K562 (cell line): ENCODE results near the gene PIK3R2. TPM values are rescaled to one million over a fixed set of nuclear protein-coding genes. Genes with fewer than 3 reads are reported as not detected.

Experiments
- BDP1 ChIP-seq: IDR thresholded peaks from 3 replicates; pipeline ENCODE4 v1.6.1; 2011; ENCODE audit not compliant: insufficient read length, insufficient read depth
- IFI16 ChIP-seq: fragments of 250-450 bp; sonication (Bioruptor Pico); IDR thresholded peaks from 2 replicates; pipeline ENCODE4 v2.1.2; 2022; ENCODE audit warnings: mild to moderate bottlenecking, inconsistent platforms
- JUN ChIP-seq, 2 experiments: sonication (generic) in 1 of 2; formaldehyde crosslinking in 1 of 2; IDR thresholded peaks; 2 replicates each; pipeline versions ENCODE4 v1.6.1 to v1.8.0; 2012 to 2022; ENCODE audit warnings: borderline replicate concordance in 2 of 2, mild to moderate bottlenecking in 2 of 2, improper control_type of control experiment in 1 of 2, low read depth in 1 of 2, low read length in 1 of 2, missing genetic modification reagents in 1 of 2
- JUND ChIP-seq, 2 experiments: IDR thresholded peaks; 2 replicates in 1 of 2; 3 replicates in 1 of 2; pipeline ENCODE4 v1.6.1; 2011; ENCODE audit warnings: borderline replicate concordance in 2 of 2, low read depth in 2 of 2, low read length in 2 of 2, improper control_type of control experiment in 1 of 2, missing biosample characterization in 1 of 2, missing genetic modification characterization in 1 of 2, missing genetic modification reagents in 1 of 2
- KAT7 ChIP-seq: sonication (generic); formaldehyde crosslinking; IDR thresholded peaks from 2 replicates; pipeline ENCODE4 v1.8.0; 2022; ENCODE audit warnings: missing genetic modification reagents, mild to moderate bottlenecking, borderline replicate concordance
- KDM4B ChIP-seq, 2 experiments: fragments of 450-650 bp in 1 of 2; sonication (generic) in 1 of 2; IDR thresholded peaks; 2 replicates each; pipeline ENCODE4 v1.6.1; 2016 to 2017; ENCODE audit warnings: borderline replicate concordance in 2 of 2, antibody characterized with exemption in 1 of 2, low read depth in 1 of 2, mild to moderate bottlenecking in 1 of 2
- KLF13 ChIP-seq: fragments of 450-650 bp; IDR thresholded peaks from 2 replicates; pipeline ENCODE4 v1.6.1; 2016; ENCODE audit warnings: missing genetic modification characterization, low read depth, mild to moderate bottlenecking, missing compliant biosample characterization, moderate library complexity, borderline replicate concordance
- NBN ChIP-seq: fragments of 450-650 bp; IDR thresholded peaks from 2 replicates; pipeline ENCODE4 v1.6.1; 2016; ENCODE audit warnings: low read depth, mild to moderate bottlenecking
- PPARD ChIP-seq: fragments of 250-450 bp; sonication (Bioruptor Pico); IDR thresholded peaks from 2 replicates; pipeline ENCODE4 v1.8.0; 2022; ENCODE audit warnings: inconsistent platforms, mild to moderate bottlenecking, moderate library complexity
- RFX7 ChIP-seq: fragments of 250-450 bp; sonication (Bioruptor Pico); IDR thresholded peaks from 2 replicates; pipeline ENCODE4 v1.5.1; 2021; ENCODE audit warnings: mild to moderate bottlenecking
- SP1 ChIP-seq: sonication (generic); formaldehyde crosslinking; IDR thresholded peaks from 2 replicates; pipeline ENCODE4 v1.8.1; 2022; ENCODE audit warnings: mild to moderate bottlenecking, missing genetic modification reagents
- TEAD1 ChIP-seq, 2 experiments: fragments of 450-650 bp in 1 of 2; sonication (generic) in 1 of 2; formaldehyde crosslinking; IDR thresholded peaks; 2 replicates each; pipeline versions ENCODE4 v1.4.0 to v1.8.0; 2020 to 2022; ENCODE audit warnings: mild to moderate bottlenecking in 2 of 2, missing genetic modification reagents in 1 of 2
- TRIM24 ChIP-seq, 2 experiments: fragments of 450-650 bp; IDR thresholded peaks; 2 replicates each; pipeline ENCODE4 v1.6.1; 2016
- ZBTB1 ChIP-seq: sonication (generic); formaldehyde crosslinking; IDR thresholded peaks from 2 replicates; pipeline ENCODE4 v1.8.1; 2023; ENCODE audit warnings: missing genetic modification reagents, low read depth, mild to moderate bottlenecking, borderline replicate concordance
- ZNF3 ChIP-seq: fragments of 250-450 bp; sonication (Bioruptor Pico); IDR thresholded peaks from 2 replicates; pipeline ENCODE4 v1.5.0; 2021; ENCODE audit warnings: mild to moderate bottlenecking, moderate library complexity
- ZNF395 ChIP-seq: fragments of 200-800 bp; sonication (Bioruptor generic); IDR thresholded peaks from 2 replicates; pipeline ENCODE4 v1.6.1; 2017; ENCODE audit warnings: missing genetic modification characterization, missing compliant biosample characterization
- ZNF766 ChIP-seq: fragments of 200-800 bp; sonication (Bioruptor generic); conservative IDR thresholded peaks from 2 replicates; pipeline ENCODE4 v1.6.1; 2016; ENCODE audit warnings: missing genetic modification characterization, missing compliant biosample characterization
- polyA plus RNA-seq, 8 experiments: library from polyadenylated mRNA; depleted of rRNA in 4 of 8; stranded (reverse) in 5 of 8; unstranded in 3 of 8; fragments of >200 nt; fragmentation: Nextera tagmentation in 2 of 8; fragmentation: Illumina TruSeq in 1 of 8; extraction: Ambion mirVana in 2 of 8; extraction: Trizol in 1 of 8; gene quantifications; 2 replicates each; pipeline versions ENCODE4 v1.2.1 to v1.2.3, GENCODE V29; 2011 to 2014; ENCODE audit warnings: inconsistent platforms in 1 of 8, missing spikeins in 1 of 8
- total RNA-seq, 7 experiments: library from RNA; depleted of rRNA in 6 of 7; stranded (reverse); fragments of >200 nt in 6 of 7; fragmentation: Illumina TruSeq in 2 of 7; extraction: Trizol in 2 of 7; gene quantifications; 2 replicates each; pipeline versions ENCODE4 v1.2.1 to v1.2.3, GENCODE V29; 2011 to 2021; ENCODE audit warnings: low replicate concordance in 1 of 7
- TF ChIP-seq, protein P1 (sequence below), 2 experiments: fragments of 450-650 bp; conservative IDR thresholded peaks; 2 replicates each; pipeline ENCODE4 v1.6.1; 2017; ENCODE audit warnings: mild to moderate bottlenecking in 2 of 2, moderate library complexity in 2 of 2
- TF ChIP-seq, protein P2 (sequence below), 3 experiments: fragments of 200-800 bp in 1 of 3; sonication (Bioruptor generic) in 1 of 3; sonication (generic) in 1 of 3; formaldehyde crosslinking in 1 of 3; IDR thresholded peaks; 2 replicates each; pipeline versions ENCODE4 v1.6.1 to v1.8.0; 2016 to 2022; ENCODE audit warnings: mild to moderate bottlenecking in 2 of 3, missing compliant biosample characterization in 2 of 3, missing genetic modification characterization in 2 of 3, missing genetic modification reagents in 1 of 3

The PIK3R2 gene
- total and polyA plus RNA-seq, 9 of the 15 experiments (the other 6 are each of a cell fraction or from before 2014, with no cell fraction given), result 0.39 to 37.9 (median 5.3) TPM

- TF ChIP-seq TRIM24 (IDR thresholded peaks at IDR 0.05) (no peak), IFI16 (CRISPR knock-in tag) (no peak), KLF13 (peak; percentile 62), KAT7 (CRISPR knock-in tag) (0 out of 2 replicates have a peak, but pooled peaks have one; percentile 57), KDM4B (IDR thresholded peaks at IDR 0.05; ENCODE audit: borderline replicate concordance in 2 of 2, low read depth in 1 of 2) (peak in 1 of 2 experiments; percentile 63; a peak in 1 of 4 replicates), ZNF3 (no peak), NBN (peak; percentile 82), JUND (IDR thresholded peaks at IDR 0.05; ENCODE audit: borderline replicate concordance, low read depth, low read length) (peak; percentile 56), JUND (tag; IDR thresholded peaks at IDR 0.05; ENCODE audit: borderline replicate concordance, low read depth, low read length) (peak; percentile 29; the same call in 1 of the 3 replicates), PPARD (CRISPR knock-in tag) (no peak), JUN (IDR thresholded peaks at IDR 0.05; ENCODE audit: borderline replicate concordance, low read depth, low read length) (peak; percentile 57; the same call in 1 of the 2 replicates), JUN (CRISPR knock-in tag; IDR thresholded peaks at IDR 0.05; ENCODE audit: borderline replicate concordance) (no peak), ZNF395 (CRISPR knock-in tag) (0 out of 2 replicates have a peak, but pooled peaks have one; percentile 30), ZNF766 (CRISPR knock-in tag) (0 out of 2 replicates have a peak, but pooled peaks have one; percentile 70), RFX7 (no peak), SP1 (CRISPR knock-in tag) (peak; percentile 62; the same call in 1 of the 2 replicates), BDP1 (no peak), TEAD1 (CRISPR knock-in tag; IDR thresholded peaks at IDR 0.05) (peak; percentile 31 to 54; a peak in 1 of 4 replicates), ZBTB1 (peak; percentile 54; the same call in 1 of the 2 replicates)
- TF ChIP-seq, protein P1, sequence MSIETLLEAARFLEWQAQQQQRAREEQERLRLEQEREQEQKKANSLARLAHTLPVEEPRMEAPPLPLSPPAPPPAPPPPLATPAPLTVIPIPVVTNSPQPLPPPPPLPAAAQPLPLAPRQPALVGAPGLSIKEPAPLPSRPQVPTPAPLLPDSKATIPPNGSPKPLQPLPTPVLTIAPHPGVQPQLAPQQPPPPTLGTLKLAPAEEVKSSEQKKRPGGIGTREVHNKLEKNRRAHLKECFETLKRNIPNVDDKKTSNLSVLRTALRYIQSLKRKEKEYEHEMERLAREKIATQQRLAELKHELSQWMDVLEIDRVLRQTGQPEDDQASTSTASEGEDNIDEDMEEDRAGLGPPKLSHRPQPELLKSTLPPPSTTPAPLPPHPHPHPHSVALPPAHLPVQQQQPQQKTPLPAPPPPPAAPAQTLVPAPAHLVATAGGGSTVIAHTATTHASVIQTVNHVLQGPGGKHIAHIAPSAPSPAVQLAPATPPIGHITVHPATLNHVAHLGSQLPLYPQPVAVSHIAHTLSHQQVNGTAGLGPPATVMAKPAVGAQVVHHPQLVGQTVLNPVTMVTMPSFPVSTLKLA (conservative IDR thresholded peaks at IDR 0.05), result peak; percentile 98
- TF ChIP-seq, protein P2, sequence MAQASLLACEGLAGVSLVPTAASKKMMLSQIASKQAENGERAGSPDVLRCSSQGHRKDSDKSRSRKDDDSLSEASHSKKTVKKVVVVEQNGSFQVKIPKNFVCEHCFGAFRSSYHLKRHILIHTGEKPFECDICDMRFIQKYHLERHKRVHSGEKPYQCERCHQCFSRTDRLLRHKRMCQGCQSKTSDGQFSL (CRISPR knock-in tag; IDR thresholded peaks at IDR 0.05), result peak; percentile 40; the same call in 1 of the 2 replicates
- TF ChIP-seq, protein P2 (tag; IDR thresholded peaks at IDR 0.05), result no peak
Measured at GRCh38 chr19:18156841-18157464, 4.0 kb downstream of the PIK3R2 start (continued).
